Neural progenitor cell (in vitro differentiated cells): ENCODE data around the gene TUBA4B. TPM values are rescaled to one million over a fixed set of nuclear protein-coding genes. Genes with fewer than 3 reads are reported as not detected.
A peak's percentile ranks its signal among the peaks of the same experiment; 100 is the strongest.

Source experiments
- DNase-seq: peaks from one replicate; pipeline ENCODE4 v3.0.0-alpha.2; 2016; ENCODE audit warnings: low spot score
- H2AFZ ChIP-seq: fragments of 200-600 bp; sonication (generic); replicated peaks from 2 replicates; pipeline ENCODE4 v1.6.1; 2016; ENCODE audit warnings: antibody characterized with exemption
- H3F3A ChIP-seq: fragments of 200-600 bp; sonication (generic); 2 replicates; pipeline ENCODE4 v1.6.1; 2016; ENCODE audit warnings: antibody characterized with exemption, low read depth
- H3K27ac ChIP-seq: fragments of 200-600 bp; sonication (generic); 2 replicates; pipeline ENCODE4 v1.5.1; 2016; ENCODE audit warnings: mild to moderate bottlenecking
- H3K27me3 ChIP-seq: fragments of 200-600 bp; sonication (generic); 2 replicates; pipeline ENCODE4 v1.6.1; 2016; ENCODE audit warnings: mild to moderate bottlenecking, moderate library complexity
- H3K36me3 ChIP-seq: fragments of 200-600 bp; sonication (generic); 2 replicates; pipeline ENCODE4 v1.5.1; 2016
- H3K4me1 ChIP-seq: fragments of 200-600 bp; sonication (generic); 2 replicates; pipeline ENCODE4 v1.6.1; 2016; ENCODE audit warnings: mixed run types
- H3K4me2 ChIP-seq: fragments of 200-600 bp; sonication (generic); 2 replicates; pipeline ENCODE4 v1.6.1; 2016
- H3K4me3 ChIP-seq: fragments of 200-600 bp; sonication (generic); 2 replicates; pipeline ENCODE4 v1.5.1; 2016
- H3K79me2 ChIP-seq: fragments of 200-600 bp; sonication (generic); 2 replicates; pipeline ENCODE4 v1.6.1; 2016; ENCODE audit warnings: low read depth
- H3K9ac ChIP-seq: fragments of 200-600 bp; sonication (generic); 2 replicates; pipeline ENCODE4 v1.6.1; 2016
- H3K9me3 ChIP-seq: fragments of 200-600 bp; sonication (generic); 2 replicates; pipeline ENCODE4 v1.5.1; 2016; ENCODE audit warnings: low read depth
- H4K20me1 ChIP-seq: fragments of 200-600 bp; sonication (generic); 2 replicates; pipeline ENCODE4 v1.6.1; 2016; ENCODE audit warnings: low read depth
- H3K27ac Mint-ChIP-seq: 3 replicates; pipeline ENCODE4 v1.8.0; 2021; ENCODE audit warnings: mixed read lengths
- H3K27me3 Mint-ChIP-seq: 2 replicates; pipeline ENCODE4 v1.8.0; 2022; ENCODE audit warnings: low read depth, mild to moderate bottlenecking, inconsistent platforms, moderate library complexity, mixed read lengths; ENCODE audit not compliant: insufficient read depth
- H3K36me3 Mint-ChIP-seq: 3 replicates; pipeline ENCODE4 v1.8.0; 2021; ENCODE audit warnings: mixed read lengths
- H3K4me1 Mint-ChIP-seq: 3 replicates; pipeline ENCODE4 v1.8.0; 2021; ENCODE audit warnings: mixed read lengths
- H3K4me3 Mint-ChIP-seq: 3 replicates; pipeline ENCODE4 v1.8.0; 2021; ENCODE audit warnings: mild to moderate bottlenecking, moderate library complexity, mixed read lengths
- H3K9me3 Mint-ChIP-seq: 3 replicates; pipeline ENCODE4 v1.8.0; 2020; ENCODE audit warnings: mixed read lengths
- CTCF ChIP-seq: fragments of 200-600 bp; sonication (generic); IDR thresholded peaks from 2 replicates; pipeline ENCODE4 v1.5.1; 2017; ENCODE audit warnings: antibody characterized with exemption, mild to moderate bottlenecking
- EZH2 ChIP-seq: fragments of 200-600 bp; sonication (generic); IDR thresholded peaks from 2 replicates; pipeline ENCODE4 v1.6.1; 2017; ENCODE audit warnings: antibody characterized with exemption, mild to moderate bottlenecking, moderate library complexity
- EZH2phosphoT487 ChIP-seq: fragments of 200-600 bp; sonication (generic); IDR thresholded peaks from 2 replicates; pipeline ENCODE4 v1.6.1; 2017; ENCODE audit warnings: antibody characterized with exemption
- total RNA-seq: library from RNA; depleted of rRNA; stranded (reverse); fragments of >200 nt; gene quantifications from 2 replicates; pipeline ENCODE4 v1.2.3, GENCODE V29; 2015; ENCODE audit warnings: low replicate concordance

Gene TUBA4B
- total RNA-seq, 1 donor from 2014 or later = not detected

- Histone ChIP-seq H3K4me2 (no peak overlapping the region), H3K27me3 (no peaks in the 10 kb centered on the region), H3K27ac (no peak overlapping the region), H3K79me2 (no peaks in the 10 kb centered on the region), H2AFZ (no peak overlapping the region), H3K9me3 (no peaks in the 10 kb centered on the region), H3F3A (no peaks in the 10 kb centered on the region), H3K4me1 (peaks cover 8% of the 10 kb centered on the region), H3K36me3 (no peaks in the 10 kb centered on the region), H3K4me3 (no peak overlapping the region), H3K9ac (no peak overlapping the region), H4K20me1 (no peaks in the 10 kb centered on the region)
- DNase-seq = no peak
- Mint-ChIP-seq H3K27ac (no peak overlapping the region), H3K4me1 (peaks cover 17% of the 10 kb centered on the region), H3K36me3 (peaks cover 7% of the 10 kb centered on the region), H3K4me3 (no peak overlapping the region), H3K9me3 (no peaks in the 10 kb centered on the region), H3K27me3 (peaks cover 13% of the 10 kb centered on the region)
- TF ChIP-seq EZH2phosphoT487 = no peak
- TF ChIP-seq EZH2 = no peak
- TF ChIP-seq CTCF = no peak
Measured at GRCh38 chr2:219284501-219285372, 31.7 kb downstream of the TUBA4B start.

GRCh38 chr2:219285373-219285735 is 32.3 kb downstream of the TUBA4B start:
- Mint-ChIP-seq H3K27me3 (peaks cover 9% of the 10 kb centered on the region), H3K4me1 (peaks cover 13% of the 10 kb centered on the region), H3K36me3 (peaks cover 7% of the 10 kb centered on the region), H3K27ac (peak overlapping the region; percentile 48), H3K4me3 (no peak overlapping the region), H3K9me3 (no peaks in the 10 kb centered on the region)
- H4K20me1 ChIP-seq = no peaks in the 10 kb centered on the region
- H3K9ac ChIP-seq = no peak overlapping the region
- no peaks in the 10 kb centered on the region for H3K36me3 ChIP-seq
- no peak overlapping the region for H3K27ac ChIP-seq
- H3K9me3 ChIP-seq = no peaks in the 10 kb centered on the region
- H3K27me3 ChIP-seq = no peaks in the 10 kb centered on the region
- DNase-seq = no peak
- peaks cover 5% of the 10 kb centered on the region for H3K4me1 ChIP-seq
- H3K4me3 ChIP-seq = no peak overlapping the region
- no peaks in the 10 kb centered on the region for H3K79me2 ChIP-seq
- no peak overlapping the region for H2AFZ ChIP-seq
- H3F3A ChIP-seq = no peaks in the 10 kb centered on the region
- H3K4me2 ChIP-seq = no peak overlapping the region
- TF ChIP-seq CTCF (no peak), EZH2 (no peak), EZH2phosphoT487 (no peak)

GRCh38 chr2:219285894-219286425 is 32.9 kb downstream of the TUBA4B start:
- no peaks in the 10 kb centered on the region for H3K79me2 ChIP-seq
- Mint-ChIP-seq H3K27me3 (peaks cover 9% of the 10 kb centered on the region), H3K27ac (peak overlapping the region; percentile 18), H3K36me3 (peaks cover 7% of the 10 kb centered on the region), H3K4me1 (peaks cover 11% of the 10 kb centered on the region), H3K9me3 (no peaks in the 10 kb centered on the region), H3K4me3 (peak overlapping the region; percentile 22)
- TF ChIP-seq EZH2phosphoT487 = no peak
- H3K4me2 ChIP-seq = no peak overlapping the region
- H2AFZ ChIP-seq = no peak overlapping the region
- no peaks in the 10 kb centered on the region for H3K27me3 ChIP-seq
- H3F3A ChIP-seq = no peaks in the 10 kb centered on the region
- peaks cover 5% of the 10 kb centered on the region for H3K4me1 ChIP-seq
- no peaks in the 10 kb centered on the region for H3K36me3 ChIP-seq
- no peak overlapping the region for H3K27ac ChIP-seq
- H3K9me3 ChIP-seq = no peaks in the 10 kb centered on the region
- H3K9ac ChIP-seq = no peak overlapping the region
- no peak overlapping the region for H3K4me3 ChIP-seq
- H4K20me1 ChIP-seq = no peaks in the 10 kb centered on the region
- DNase-seq = peak; percentile 84
